SK-N-SH (cell line): ENCODE data around the gene EXD2. TPM values are rescaled to one million over a fixed set of nuclear protein-coding genes. Genes with fewer than 3 reads are reported as not detected.

Experiments used
- CTCF ChIA-PET: fragments of 300-600, 350-600 bp; formaldehyde crosslinking; extraction: SDS; loops from one replicate; lab custom pipeline; 2021; lab: Yijun Ruan, JAX
- POLR2A ChIA-PET: fragments of 350-600 bp; sonication (Branson Sonifier 250); formaldehyde crosslinking; extraction: SDS; loops from one replicate; lab custom pipeline; 2020; ENCODE audit warnings: antibody characterized with exemption, inconsistent platforms; lab: Yijun Ruan, JAX
- DNase-seq: peaks from one replicate; pipeline ENCODE4 v3.0.0; 2012
- H2AFZ ChIP-seq: fragments of 200-600 bp; sonication (generic); 2 replicates; pipeline ENCODE4 v1.8.1; 2016; ENCODE audit warnings: antibody characterized with exemption, mild to moderate bottlenecking, low read depth
- H3F3A ChIP-seq: fragments of 200-600 bp; sonication (generic); replicated peaks from 2 replicates; pipeline ENCODE3; 2016; ENCODE audit warnings: antibody characterized with exemption, mild to moderate bottlenecking; ENCODE audit not compliant: insufficient read depth
- H3K27ac ChIP-seq, 2 experiments: fragments of 200-500 bp in 1 of 2; fragments of 200-600 bp in 1 of 2; sonication (Bioruptor generic) in 1 of 2; sonication (generic), shearing (Covaris generic) in 1 of 2; 2 replicates each; pipeline versions ENCODE4 v1.5.1 to v1.6.1; 2014 to 2016; ENCODE audit warnings: low read depth in 2 of 2, inconsistent platforms in 1 of 2, low read length in 1 of 2, mild to moderate bottlenecking in 1 of 2, mixed read lengths in 1 of 2
- H3K27me3 ChIP-seq: fragments of 200-600 bp; sonication (generic), shearing (Covaris generic); 2 replicates; pipeline ENCODE4 v1.6.1; 2016; ENCODE audit warnings: mixed run types; ENCODE audit not compliant: insufficient read depth
- H3K36me3 ChIP-seq, 2 experiments: fragments of 200-500 bp in 1 of 2; fragments of 200-600 bp in 1 of 2; sonication (Bioruptor generic) in 1 of 2; sonication (generic) in 1 of 2; replicated peaks in 1 of 2; 2 replicates each; pipeline versions ENCODE3 to v1.5.1; 2014 to 2016; ENCODE audit warnings: low read length in 1 of 2, mild to moderate bottlenecking in 1 of 2; ENCODE audit not compliant: insufficient read depth in 2 of 2, control insufficient read depth in 1 of 2
- H3K4me1 ChIP-seq, 2 experiments: fragments of 200-500 bp in 1 of 2; fragments of 200-600 bp in 1 of 2; sonication (Bioruptor generic) in 1 of 2; sonication (generic), shearing (Covaris generic) in 1 of 2; 2 replicates each; pipeline versions ENCODE4 v1.5.1 to v1.6.1; 2014 to 2016; ENCODE audit warnings: low read depth in 1 of 2, low read length in 1 of 2, mixed run types in 1 of 2; ENCODE audit not compliant: insufficient read depth in 2 of 2, control insufficient read depth in 1 of 2
- H3K4me2 ChIP-seq: fragments of 200-600 bp; sonication (generic), shearing (Covaris generic); 2 replicates; pipeline ENCODE4 v1.6.1; 2017; ENCODE audit warnings: mixed run types
- H3K4me3 ChIP-seq, 2 experiments: fragments of 200-500 bp in 1 of 2; fragments of 200-600 bp in 1 of 2; sonication (Bioruptor generic) in 1 of 2; sonication (generic), shearing (Covaris generic) in 1 of 2; 2 replicates each; pipeline versions ENCODE4 v1.5.1 to v1.8.1; 2014 to 2016; ENCODE audit warnings: low read depth in 2 of 2, inconsistent platforms in 1 of 2, low read length in 1 of 2, mild to moderate bottlenecking in 1 of 2, mixed read lengths in 1 of 2, moderate library complexity in 1 of 2
- H3K79me2 ChIP-seq: fragments of 200-600 bp; sonication (generic); 2 replicates; pipeline ENCODE4 v1.8.1; 2017; ENCODE audit warnings: mild to moderate bottlenecking; ENCODE audit not compliant: insufficient read depth
- H3K9ac ChIP-seq: fragments of 200-600 bp; sonication (generic); 2 replicates; pipeline ENCODE4 v1.6.1; 2017; ENCODE audit warnings: mixed run types
- H3K9me2 ChIP-seq: fragments of 200-600 bp; sonication (generic); 2 replicates; pipeline ENCODE4 v1.6.1; 2017; ENCODE audit warnings: mixed run types
- H3K9me3 ChIP-seq: fragments of 200-600 bp; sonication (generic); 2 replicates; pipeline ENCODE4 v1.6.1; 2017; ENCODE audit warnings: mixed run types, mild to moderate bottlenecking, moderate library complexity
- H4K20me1 ChIP-seq: fragments of 200-600 bp; sonication (generic); 2 replicates; pipeline ENCODE4 v1.6.1; 2017; ENCODE audit warnings: mild to moderate bottlenecking, mixed run types; ENCODE audit not compliant: insufficient read depth
- CTCF ChIP-seq: fragments of 200-600 bp; sonication (generic); IDR thresholded peaks from 2 replicates; pipeline ENCODE4 v1.6.1; 2017; ENCODE audit warnings: antibody characterized with exemption, mild to moderate bottlenecking, moderate library complexity
- ELF1 ChIP-seq: IDR thresholded peaks from 2 replicates; pipeline ENCODE4 v1.4.0; 2012
- EP300 ChIP-seq, 2 experiments: IDR thresholded peaks; 2 replicates each; pipeline versions ENCODE4 v1.4.0 to v1.6.1; 2012; ENCODE audit warnings: borderline replicate concordance in 1 of 2, low read depth in 1 of 2, low read length in 1 of 2
- FOSL2 ChIP-seq: IDR thresholded peaks from 2 replicates; pipeline ENCODE4 v1.4.0; 2012; ENCODE audit warnings: low read depth, mild to moderate bottlenecking, moderate library complexity, borderline replicate concordance
- FOXJ3 ChIP-seq: sonication (generic); formaldehyde crosslinking; IDR thresholded peaks from 2 replicates; pipeline ENCODE4 v1.5.1; 2020; ENCODE audit warnings: mild to moderate bottlenecking, missing genetic modification reagents
- FOXM1 ChIP-seq: IDR thresholded peaks from 2 replicates; pipeline ENCODE4 v1.4.0; 2012; ENCODE audit warnings: low read depth, mild to moderate bottlenecking
- GABPA ChIP-seq: IDR thresholded peaks from 2 replicates; pipeline ENCODE4 v1.4.0; 2012; ENCODE audit warnings: low read depth, mild to moderate bottlenecking
- GATA2 ChIP-seq: sonication (generic); formaldehyde crosslinking; IDR thresholded peaks from 2 replicates; pipeline ENCODE4 v1.5.0; 2020; ENCODE audit warnings: mild to moderate bottlenecking, missing genetic modification reagents
- IRF3 ChIP-seq: fragments of 150-350 bp; IDR thresholded peaks from 2 replicates; pipeline ENCODE4 v1.6.1; 2016; ENCODE audit warnings: mild to moderate bottlenecking, low read depth, low read length
- JUND ChIP-seq: IDR thresholded peaks from 2 replicates; pipeline ENCODE4 v1.4.0; 2012
- MAX ChIP-seq: IDR thresholded peaks from 2 replicates; pipeline ENCODE4 v1.4.0; 2012; ENCODE audit warnings: low read depth
- MEF2A ChIP-seq: IDR thresholded peaks from 2 replicates; pipeline ENCODE4 v1.4.0; 2012; ENCODE audit warnings: low read depth, borderline replicate concordance
- NFIC ChIP-seq: IDR thresholded peaks from 2 replicates; pipeline ENCODE4 v1.4.0; 2012; ENCODE audit warnings: borderline replicate concordance
- POLR2AphosphoS5 ChIP-seq: IDR thresholded peaks from 2 replicates; pipeline ENCODE4 v1.6.1; 2012; ENCODE audit warnings: low read depth, low read length
- RAD21 ChIP-seq: IDR thresholded peaks from 2 replicates; pipeline ENCODE4 v1.6.1; 2012; ENCODE audit warnings: mild to moderate bottlenecking, low read length
- RCOR1 ChIP-seq: fragments of 150-350 bp; IDR thresholded peaks from 2 replicates; pipeline ENCODE4 v1.6.1; 2017; ENCODE audit warnings: antibody characterized with exemption, low read length
- REST ChIP-seq: IDR thresholded peaks from 2 replicates; pipeline ENCODE4 v1.6.1; 2012; ENCODE audit warnings: mild to moderate bottlenecking, low read depth, low read length, moderate library complexity
- RFX5 ChIP-seq: IDR thresholded peaks from 2 replicates; pipeline ENCODE4 v1.6.1; 2012; ENCODE audit warnings: mild to moderate bottlenecking, improper control_type of control experiment, low read length
- RXRA ChIP-seq: IDR thresholded peaks from 2 replicates; pipeline ENCODE4 v1.4.0; 2012; ENCODE audit warnings: low read depth, mild to moderate bottlenecking, borderline replicate concordance
- SMC3 ChIP-seq: IDR thresholded peaks from 2 replicates; pipeline ENCODE4 v1.6.1; 2012; ENCODE audit warnings: low read depth, low read length, improper control_type of control experiment
- TCF12 ChIP-seq: IDR thresholded peaks from 2 replicates; pipeline ENCODE4 v1.4.0; 2012
- TEAD4 ChIP-seq: IDR thresholded peaks from 2 replicates; pipeline ENCODE4 v1.4.0; 2012; ENCODE audit warnings: mild to moderate bottlenecking, borderline replicate concordance; ENCODE audit not compliant: insufficient read depth
- USF1 ChIP-seq: IDR thresholded peaks from 2 replicates; pipeline ENCODE4 v1.4.0; 2012; ENCODE audit warnings: low read depth, borderline replicate concordance
- USF2 ChIP-seq: fragments of 150-350 bp; IDR thresholded peaks from 2 replicates; pipeline ENCODE4 v1.6.1; 2017; ENCODE audit warnings: antibody characterized with exemption, low read length, low read depth, borderline replicate concordance
- YY1 ChIP-seq: IDR thresholded peaks from 2 replicates; pipeline ENCODE4 v1.4.0; 2012; ENCODE audit warnings: low read depth, mild to moderate bottlenecking
- ZBTB33 ChIP-seq: IDR thresholded peaks from 2 replicates; pipeline ENCODE4 v1.4.0; 2012; ENCODE audit warnings: low read depth, borderline replicate concordance
- WGBS: methylation state at CpG from one replicate; pipeline ENCODE4 v1.1.6; 2017; ENCODE audit warnings: low lambda C conversion rate; 5-methylcytosine and 5-hydroxymethylcytosine counted together
- polyA plus RNA-seq, 3 experiments: library from polyadenylated mRNA; depleted of rRNA; stranded (reverse); fragments of >200 nt; gene quantifications; 2 replicates each; pipeline ENCODE4 v1.2.3, GENCODE V29; 2012

The EXD2 gene
- polyA plus RNA-seq, 1 of the 3 experiments (the other 2 are of a cell fraction): 15.1 TPM

GRCh38 chr14:69170839-69171238, 20.5 kb upstream of the EXD2 start:
- Histone ChIP-seq H3K27ac (no peak overlapping the region), H2AFZ (no peak overlapping the region), H3K4me1 (no peaks in the 10 kb centered on the region), H3K4me3 (no peak overlapping the region), H3K9me3 (no peaks in the 10 kb centered on the region), H4K20me1 (no peaks in the 10 kb centered on the region), H3K9me2 (no peaks in the 10 kb centered on the region), H3K36me3 (no peaks in the 10 kb centered on the region), H3F3A (no peaks in the 10 kb centered on the region), H3K4me2 (no peak overlapping the region), H3K79me2 (no peaks in the 10 kb centered on the region), H3K9ac (no peak overlapping the region), H3K27me3 (no peaks in the 10 kb centered on the region; the same call in 1 of the 2 replicates)
- 73% methylated on average over 1 of the region's 1 CpG for WGBS
- ChIA-PET CTCF (no interaction called here), POLR2A (no interaction called here)
- no peak for DNase-seq
- TF ChIP-seq RCOR1 (no peak), SMC3 (no peak), YY1 (no peak), TEAD4 (no peak), GABPA (no peak), FOXM1 (no peak), IRF3 (no peak), USF1 (no peak), GATA2 (no peak), RFX5 (no peak), FOXJ3 (CRISPR knock-in tag) (no peak), CTCF (no peak), FOSL2 (peak; percentile 78), TCF12 (peak; percentile 75), NFIC (no peak), ELF1 (no peak), MEF2A (no peak), RAD21 (no peak), MAX (0 out of 2 replicates have a peak, but pooled peaks have one; percentile 22), RXRA (no peak), EP300 (IDR thresholded peaks at IDR 0.05; ENCODE audit: borderline replicate concordance in 1 of 2, low read depth in 1 of 2, low read length in 1 of 2) (no peak), JUND (peak; percentile 75), REST (no peak), POLR2AphosphoS5 (no peak), USF2 (no peak), ZBTB33 (no peak)
